NCI-H510A (cell line): ENCODE data around the gene CYP4F2.
"Not testable (repeated sequence)": the region's sequence is repeated elsewhere in the genome, so short reads cannot be mapped to it uniquely, and the experiment has no call there.

Source experiments
- DNase-seq: peaks from one replicate; lab custom pipeline; 2025; lab: John Stamatoyannopoulos, UW

The CYP4F2 gene

DNA sequence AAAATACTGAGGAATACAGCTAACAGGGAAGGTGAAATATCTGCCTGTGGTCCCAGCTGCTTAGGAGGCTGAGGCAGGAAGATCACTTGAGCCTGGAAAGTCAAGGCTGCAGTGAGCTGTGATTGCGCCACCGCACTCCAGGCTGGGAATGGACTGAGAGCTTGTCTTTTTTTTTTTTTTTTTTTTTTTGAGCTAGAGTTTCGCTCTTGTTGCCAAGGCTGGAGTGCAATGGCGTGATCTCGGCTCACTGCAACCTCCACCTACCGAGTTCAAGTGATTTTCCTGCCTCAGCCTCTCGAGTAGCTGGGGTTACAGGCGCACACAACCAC, 54.0 kb downstream of the CYP4F2 start:
- not testable (repeated sequence) for DNase-seq

DNA sequence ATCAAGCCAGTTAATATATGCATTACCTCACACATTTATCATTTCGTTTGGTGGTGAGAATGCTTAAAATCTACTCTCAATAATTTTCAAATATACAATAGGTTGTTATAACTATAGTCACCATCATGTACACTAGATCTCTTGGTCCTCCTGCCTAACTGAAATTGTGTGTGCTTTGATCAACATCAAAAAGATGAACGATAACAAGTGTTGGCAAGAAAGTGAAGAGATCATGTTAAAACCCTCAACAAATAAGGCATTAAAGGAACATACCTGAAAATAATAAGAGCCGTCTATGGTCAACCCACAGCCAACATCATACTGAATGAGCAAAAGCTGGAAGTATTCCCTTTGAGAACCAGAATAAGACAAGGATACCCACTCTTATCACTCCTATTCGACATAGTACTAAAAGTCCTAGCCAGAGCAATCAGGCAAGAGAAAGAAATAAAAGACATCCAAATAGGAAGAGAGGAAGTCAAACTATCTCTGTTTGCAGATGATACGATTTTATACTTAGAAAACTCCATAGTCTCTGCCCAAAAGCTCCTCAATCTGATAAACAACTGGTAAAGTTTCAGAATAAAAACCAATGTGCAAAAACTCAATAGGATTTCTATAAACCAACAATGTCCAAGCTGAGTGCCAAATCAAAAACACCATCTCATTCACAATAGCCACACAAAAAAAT, 54.5 kb downstream of the CYP4F2 start:
- no peak for DNase-seq

DNA sequence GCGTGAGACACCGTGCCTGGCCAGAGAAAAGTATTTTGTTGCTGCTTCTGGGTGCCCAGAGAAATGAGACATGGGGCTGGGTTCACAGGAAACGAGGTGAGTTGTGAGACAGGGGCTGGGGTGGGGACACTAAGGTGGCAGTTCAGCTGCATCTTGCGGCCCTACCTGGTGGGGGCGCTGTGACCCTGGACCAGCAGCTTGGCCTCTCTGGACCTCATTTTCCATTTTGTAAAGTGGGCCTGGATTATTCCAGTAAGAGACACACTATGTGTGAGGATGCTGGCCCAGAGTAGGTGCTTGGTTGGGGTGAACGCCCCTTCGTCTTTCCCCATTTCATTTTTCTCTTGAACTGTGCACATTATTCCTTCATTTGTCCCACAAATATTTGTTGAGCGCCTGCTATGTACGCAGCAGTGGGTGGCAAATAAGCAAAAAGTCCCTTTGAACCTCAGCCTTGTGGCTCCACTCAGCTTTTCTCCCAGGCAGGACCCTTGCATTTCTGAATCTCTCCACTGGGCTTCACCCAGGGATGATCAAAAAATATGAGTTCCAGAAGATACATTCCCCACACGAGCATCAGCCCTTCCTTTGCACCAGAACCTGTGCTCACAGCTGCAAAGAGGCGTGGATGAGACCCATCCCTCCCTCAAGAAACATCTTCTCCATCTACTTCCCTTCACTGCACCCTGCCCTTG, 55.9 kb downstream of the CYP4F2 start:
- DNase-seq, result no peak

DNA sequence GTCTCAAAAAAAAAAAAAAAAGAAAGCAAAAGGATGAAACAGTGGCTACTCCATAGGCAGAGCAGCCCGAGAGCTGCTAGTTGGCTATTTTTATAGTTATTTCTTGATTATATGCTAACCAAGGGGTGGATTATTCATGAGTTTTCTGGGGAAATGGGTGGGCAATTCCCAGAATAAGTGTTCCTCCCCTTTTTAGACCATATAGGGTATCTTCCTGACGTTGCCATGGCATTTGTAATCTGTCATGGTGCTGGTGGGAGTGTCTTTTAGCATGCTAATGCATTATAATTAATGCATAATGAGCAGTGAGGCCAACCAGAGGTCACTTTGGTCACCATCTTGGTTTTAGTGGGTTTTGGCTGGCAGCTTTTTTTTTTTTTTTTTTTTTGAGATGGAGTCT, 57.0 kb downstream of the CYP4F2 start:
- no peak for DNase-seq

DNA sequence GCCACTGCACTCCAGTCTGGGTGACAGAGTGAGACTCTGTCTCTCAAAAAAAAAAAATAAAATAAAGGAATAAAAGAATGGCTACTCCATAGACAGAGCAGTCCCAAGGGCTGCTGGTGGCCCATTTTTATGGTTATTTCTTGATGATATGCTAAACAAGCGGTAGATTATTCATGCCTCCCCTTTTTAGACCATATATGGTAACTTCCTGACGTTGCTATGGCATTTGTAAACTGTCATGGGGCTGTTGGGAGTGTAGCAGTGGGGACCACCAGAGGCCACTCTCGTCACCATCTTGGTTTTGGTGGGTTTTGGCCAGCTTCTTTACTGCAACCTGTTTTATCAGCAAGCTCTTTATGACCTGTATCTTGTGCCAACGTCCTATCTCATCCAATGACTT, 58.0 kb downstream of the CYP4F2 start:
- not testable (repeated sequence) for DNase-seq

DNA sequence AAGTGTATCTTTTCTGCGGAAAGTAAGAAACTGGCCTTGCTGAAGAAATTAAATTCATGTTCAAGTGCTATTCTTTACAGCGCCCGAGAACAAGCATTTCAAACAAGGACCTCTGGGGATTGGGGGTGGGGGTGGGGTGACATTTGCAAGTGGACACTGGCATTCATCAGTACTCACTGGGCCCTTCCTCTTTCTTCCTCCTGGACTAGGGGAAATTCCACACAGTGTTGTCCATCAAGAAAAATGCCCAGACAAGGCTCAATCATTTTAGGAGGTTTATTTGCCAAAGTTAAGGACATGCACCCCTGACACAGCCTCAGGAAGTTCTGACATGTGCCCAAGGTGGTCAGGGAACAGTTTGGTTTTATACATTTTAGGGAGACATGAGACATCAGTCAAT, 59.5 kb downstream of the CYP4F2 start:
- DNase-seq, result no peak

DNA sequence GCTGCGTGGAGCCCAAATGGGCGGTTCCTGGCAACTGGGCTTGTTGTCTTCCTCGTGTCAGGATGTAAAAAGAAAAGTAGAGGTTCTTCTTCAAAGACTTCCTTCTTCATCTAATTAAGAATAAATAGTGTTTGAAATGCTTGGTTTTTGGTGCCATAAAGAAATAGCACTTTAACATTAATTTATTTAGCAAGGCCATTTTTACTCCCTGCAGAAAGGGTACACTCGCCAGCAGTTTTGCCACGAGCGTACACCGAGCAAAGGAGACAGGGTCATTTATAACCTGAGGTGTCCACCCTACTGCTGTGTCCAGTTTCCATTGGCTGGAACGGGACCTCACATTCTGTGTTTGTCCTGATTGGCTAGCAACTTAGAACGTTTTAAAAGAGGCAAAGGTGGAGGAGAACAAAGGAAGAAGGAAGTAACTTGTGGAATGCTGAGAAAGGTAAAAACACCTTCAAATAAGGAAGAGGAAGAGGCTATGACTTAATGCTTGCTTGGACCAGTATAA, 60.6 kb downstream of the CYP4F2 start:
- DNase-seq, result no peak

DNA sequence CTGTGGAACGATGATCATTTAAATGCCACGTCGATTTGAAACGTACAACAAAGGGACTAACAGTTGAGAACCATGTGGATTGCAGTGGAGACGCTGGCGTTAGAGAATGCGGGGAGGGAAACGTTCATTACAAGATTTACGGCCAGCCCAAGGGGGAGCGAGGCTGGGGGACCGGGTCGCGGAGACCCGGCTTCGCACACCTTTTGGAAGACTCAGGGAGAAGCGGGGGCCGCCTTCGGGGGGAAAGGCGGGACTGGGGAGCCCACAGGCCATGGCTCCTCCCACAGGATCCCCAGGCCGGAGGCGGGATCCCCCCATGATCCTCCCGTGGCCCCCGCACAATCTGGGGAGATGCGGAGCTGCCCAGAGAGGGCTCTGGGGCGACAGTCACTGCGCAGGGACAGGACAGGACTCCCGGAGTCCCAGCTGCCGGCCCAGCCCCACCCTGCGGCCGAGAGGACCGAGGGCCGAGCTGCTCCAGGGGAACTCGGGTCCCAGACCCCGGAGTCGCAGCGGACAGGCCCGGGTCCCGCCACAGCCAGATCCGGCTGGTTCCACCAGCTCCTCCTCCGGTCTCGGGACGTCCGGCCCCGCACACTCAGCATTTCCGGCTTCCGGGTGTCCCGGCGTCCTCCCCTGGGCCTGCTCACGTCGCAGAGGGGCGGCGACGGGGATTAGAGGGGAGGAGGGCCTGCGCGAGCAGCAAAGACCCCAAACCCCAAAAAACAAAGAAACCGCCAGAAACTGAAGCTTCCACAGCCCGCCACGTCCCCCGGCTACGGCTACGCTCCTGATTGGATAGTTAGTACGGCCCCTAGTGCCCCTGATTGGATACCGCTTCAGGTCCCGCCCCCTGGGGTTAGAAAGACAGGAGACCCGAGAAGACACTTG, 61.3 kb downstream of the CYP4F2 start:
- no peak for DNase-seq

DNA sequence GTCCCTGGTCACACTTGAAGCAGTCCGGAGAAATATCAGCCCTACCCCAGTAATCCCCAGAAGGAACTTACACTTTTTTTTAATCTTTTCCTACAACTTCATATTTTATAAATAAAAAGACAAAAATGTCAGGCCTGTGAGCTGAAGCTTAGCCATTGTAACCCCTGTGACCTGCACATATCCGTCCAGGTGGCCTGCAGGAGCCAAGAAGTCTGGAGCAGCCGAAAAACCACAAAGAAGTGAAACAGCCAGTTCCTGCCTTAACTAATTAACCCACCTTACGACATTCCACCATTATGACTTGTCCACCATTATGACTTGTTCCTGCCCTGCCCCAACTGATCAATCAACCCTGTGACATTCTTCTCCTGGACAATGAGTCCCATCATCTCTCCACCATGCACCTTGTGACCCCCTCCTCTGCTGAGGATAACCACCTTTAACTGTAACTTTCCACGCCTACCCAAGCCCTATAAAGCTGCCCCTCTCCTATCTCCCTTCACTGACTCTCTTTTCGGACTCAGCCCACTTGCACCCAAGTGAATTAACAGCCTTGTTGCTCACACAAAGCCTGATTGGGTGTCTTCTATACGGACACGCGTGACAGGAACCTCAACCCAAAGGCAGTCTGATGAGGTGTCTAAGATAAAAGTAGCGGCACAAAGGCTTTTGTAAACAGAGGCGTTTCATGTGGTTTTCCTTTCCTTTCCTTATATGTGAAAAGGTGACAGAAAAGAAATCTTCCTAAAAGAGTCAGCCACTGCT, 62.1 kb downstream of the CYP4F2 start:
- not testable (repeated sequence) for DNase-seq

DNA sequence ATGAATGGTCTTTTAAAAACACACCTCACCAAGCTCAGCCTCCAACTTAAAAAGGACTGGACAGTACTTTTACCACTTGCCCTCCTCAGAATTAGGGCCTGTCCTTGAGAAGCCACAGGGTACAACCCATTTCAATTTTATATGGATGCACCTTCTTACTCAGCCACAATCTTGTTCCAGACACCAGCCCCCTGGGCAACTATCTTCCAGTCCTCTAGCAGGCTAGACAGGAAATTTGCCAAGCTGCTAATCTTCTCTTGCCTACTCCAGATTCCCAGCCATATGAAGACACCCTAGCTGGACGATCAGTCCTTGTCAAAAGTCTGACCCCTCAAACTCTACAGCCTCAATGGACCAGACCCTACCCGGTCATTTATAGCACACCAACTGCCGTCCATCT, 63.6 kb downstream of the CYP4F2 start:
- DNase-seq, result not testable (repeated sequence)

DNA sequence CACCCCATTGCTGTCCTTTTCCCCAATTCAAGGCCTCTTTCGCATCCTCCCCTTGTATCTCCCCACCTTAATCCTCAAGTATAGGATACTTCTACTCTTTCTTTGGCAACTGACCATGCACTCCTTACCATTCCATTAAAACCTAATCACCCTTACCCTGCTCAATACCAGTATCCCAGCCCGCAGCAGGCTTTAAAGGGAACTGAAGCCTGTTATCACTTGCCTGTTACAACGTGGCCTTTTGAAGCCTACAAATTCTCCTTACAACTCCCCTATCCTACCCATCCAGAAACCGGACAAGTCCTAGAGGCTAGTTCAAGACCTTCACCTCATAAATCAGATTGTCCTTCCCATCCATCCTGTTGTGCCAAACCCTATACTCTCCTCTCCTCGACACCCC, 66.2 kb downstream of the CYP4F2 start:
- no peak for DNase-seq

DNA sequence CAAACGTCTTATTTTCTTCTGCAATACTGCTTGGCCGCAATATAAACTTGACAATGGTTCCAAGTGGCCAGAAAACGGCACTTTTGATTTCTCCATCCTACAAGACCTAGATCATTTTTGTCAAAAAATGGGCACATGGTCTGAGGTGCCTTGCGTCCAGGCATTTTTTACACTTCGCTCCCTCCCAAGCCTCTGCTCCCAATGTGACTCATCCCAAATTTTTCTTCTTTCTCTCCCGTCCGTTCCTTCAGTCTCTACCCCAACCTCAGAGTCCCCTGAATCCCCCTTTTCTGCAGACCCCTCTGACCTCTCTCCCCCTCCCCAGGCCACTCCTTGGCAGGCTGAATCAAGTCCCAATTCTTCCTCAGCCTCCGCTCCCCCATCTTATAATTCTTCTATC, 68.1 kb downstream of the CYP4F2 start:
- no peak for DNase-seq

DNA sequence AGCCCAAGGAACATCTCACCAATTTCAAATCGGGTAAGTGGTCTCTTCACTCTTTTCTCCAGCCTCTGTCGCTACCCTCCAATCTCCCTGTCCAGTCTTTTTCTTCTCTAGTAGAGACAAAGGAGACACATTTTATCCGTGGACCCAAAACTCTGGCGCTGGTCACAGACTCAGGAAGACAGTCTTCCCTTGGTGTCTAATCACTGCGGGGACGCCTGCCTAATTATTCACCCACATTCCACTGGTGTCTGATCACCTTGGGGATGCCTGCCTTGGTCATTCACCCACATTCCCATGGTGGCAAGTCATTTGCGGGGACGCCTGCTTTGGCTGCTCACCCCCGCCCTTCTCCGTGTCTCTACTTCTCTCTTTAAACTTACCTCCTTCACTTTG, 68.6 kb downstream of the CYP4F2 start:
- DNase-seq, result no peak

DNA sequence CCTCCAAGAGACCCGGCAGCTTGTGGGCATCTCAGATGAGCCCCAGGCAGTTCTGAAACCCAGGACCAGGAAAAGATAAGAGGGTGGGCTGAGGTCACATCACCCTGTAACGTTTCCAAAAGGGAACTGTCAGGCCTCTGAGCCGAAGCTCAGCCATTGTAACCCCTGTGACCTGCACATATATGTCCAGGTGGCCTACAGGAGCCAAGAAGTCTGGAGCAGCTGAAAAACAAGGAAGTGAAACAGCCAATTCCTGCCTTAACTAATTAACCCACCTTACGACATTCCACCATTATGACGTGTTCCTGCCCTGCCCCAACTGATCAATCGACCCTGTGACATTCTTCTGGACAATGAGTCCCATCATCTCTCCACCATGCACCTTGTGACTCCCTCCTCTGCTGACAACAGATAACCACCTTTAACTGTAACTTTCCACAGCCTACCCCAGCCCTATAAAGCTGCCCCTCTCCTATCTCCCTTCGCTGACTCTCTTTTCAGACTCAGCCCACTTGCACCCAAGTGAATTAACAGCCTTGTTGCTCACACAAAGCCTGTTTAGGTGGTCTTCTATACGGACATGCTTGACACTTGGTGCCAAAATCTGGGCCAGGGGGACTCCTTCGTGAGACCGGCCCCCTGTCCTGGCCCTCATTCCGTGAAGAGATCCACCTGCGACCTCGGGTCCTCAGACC, 69.1 kb downstream of the CYP4F2 start:
- DNase-seq, result not testable (repeated sequence)

DNA sequence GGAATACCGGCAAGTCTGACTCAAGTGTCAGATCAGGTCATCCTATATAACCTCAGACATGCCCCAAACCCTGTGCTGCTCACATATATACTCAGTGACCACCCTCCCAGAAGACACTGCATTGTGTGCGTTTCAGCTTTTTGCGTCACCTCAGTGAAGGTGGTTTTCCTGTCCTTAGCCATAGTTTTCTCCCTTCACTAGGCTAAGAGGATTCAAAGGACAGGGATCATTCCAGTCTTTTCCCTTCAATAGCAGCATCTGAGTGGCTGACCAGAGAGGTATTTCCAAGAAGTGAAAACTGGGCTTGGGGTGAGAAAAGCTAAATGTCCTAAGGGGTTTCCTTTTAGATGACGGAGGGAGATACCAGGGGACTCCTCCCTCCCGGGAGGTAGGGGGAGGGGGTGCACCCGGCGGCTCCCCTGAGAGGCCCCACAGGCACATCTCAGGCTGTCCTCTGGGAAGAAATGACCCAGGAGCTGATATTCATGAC, 69.7 kb downstream of the CYP4F2 start:
- no peak for DNase-seq
